Stimulated activated naive CD4-positive, alpha-beta T cell treated with Interleukin-2 at 50 U/mL for 16 hours (primary cell): ENCODE data around the gene GRID1.

Source experiments
- DNase-seq: peaks from one replicate; lab custom pipeline; 2025; lab: John Stamatoyannopoulos, UW

Gene GRID1

DNA sequence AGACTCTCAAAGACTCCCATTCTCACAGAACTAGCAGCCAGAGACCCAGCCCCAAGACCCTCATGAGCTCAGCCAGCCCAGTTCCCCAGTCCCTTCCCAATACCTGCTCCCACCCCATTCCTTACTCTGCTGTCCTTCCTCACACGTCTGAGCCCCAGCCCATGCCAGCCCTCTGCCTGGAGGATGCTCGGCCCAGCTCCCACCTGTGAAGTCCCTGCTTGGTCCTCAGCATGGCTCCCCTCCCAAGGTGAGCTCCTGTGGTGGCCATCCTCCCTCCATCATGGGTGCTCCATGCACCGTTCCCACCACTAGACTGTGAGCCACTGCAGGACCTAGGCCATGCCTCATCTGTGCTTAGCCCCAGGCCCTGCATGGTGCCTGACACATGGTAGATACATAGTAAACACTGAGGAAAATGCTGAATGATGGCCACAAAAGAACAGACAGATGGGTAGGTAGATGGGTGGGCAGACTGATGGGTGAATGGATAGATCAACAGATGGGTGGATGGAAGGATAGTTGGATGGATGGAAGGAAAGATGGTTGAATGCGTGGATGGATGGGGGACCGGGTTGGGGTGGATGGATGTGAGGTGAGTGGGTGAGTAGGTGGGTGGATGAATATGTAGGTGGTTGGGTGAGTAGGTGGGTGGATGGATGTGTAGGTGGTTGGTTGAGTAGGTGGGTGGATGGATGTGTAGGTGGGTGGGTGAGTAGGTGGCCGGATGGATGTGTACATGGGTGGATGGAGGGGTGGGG lies 138.9 kb downstream of the GRID1 start:
- DNase-seq, result no peak

DNA sequence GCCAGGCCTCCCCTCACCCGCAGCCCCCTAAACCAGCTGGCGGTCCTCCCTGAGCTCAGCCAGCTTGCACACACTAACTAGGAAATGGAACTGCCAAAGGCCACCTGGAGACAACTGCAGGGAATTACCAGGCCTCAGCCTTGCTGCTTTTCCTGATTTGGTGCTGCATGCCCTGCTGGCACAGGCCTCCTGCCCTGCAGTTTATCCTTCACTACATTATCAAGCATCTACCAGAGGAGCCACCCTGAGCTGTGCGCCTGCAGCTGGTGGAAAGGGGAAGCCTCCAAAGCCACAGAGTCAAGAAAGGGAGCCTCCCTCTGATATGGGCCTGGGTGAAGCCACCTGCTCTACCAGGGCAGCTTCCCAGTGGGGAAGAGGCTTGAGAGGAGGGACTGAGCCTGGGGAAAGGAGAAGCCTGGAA lies 139.8 kb downstream of the GRID1 start:
- no peak for DNase-seq

DNA sequence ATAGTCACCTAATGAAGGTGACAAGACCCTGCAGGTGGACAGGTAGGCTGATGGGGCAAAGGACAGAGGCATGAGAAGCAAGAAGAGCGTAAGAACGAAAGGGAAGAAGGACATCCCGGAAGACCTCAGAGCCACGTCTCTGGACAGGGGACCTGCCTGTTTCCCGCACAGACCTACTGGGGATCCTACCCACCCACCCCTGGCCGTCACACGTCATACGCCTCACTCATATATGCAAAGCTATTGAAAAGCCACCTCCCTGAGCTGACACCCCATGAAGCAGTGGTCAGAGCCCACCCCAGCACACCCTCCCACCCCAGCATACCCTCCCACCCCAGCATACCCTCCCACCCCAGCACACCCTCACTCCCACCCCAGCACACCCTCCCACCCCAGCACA lies 140.6 kb downstream of the GRID1 start:
- DNase-seq, result no peak

DNA sequence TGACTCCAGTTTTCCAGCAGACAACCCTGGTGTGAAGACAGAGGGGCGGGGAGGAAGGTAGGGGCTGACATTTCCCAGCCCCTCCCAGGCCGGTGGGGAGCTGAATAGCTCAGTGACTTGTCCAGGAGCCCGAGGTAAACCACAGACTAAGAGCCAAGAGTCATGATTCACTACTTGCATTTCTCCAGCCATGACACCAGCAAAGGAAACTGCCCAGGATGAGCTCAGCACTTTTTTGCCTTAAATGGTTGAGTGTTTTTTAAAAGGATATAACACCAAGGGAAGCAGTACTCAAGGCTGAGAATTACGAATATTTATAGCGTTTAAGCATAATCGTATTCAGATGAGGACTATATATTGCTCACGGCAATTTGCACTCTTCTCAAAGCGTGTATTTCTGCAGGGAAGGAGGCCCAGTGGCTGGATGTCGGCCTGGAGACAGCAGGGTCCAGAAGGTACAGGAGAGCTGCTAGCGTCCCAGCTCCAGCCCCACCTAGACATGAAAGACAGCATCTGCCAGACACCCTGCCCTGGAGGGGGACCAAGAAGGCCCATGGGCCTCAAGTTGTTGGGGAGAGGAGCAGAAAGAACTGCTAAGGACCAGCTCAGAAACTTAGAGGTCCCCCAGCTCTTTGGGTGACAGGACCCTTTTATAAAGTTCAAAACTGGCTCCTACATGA lies 141.4 kb downstream of the GRID1 start:
- no peak for DNase-seq

DNA sequence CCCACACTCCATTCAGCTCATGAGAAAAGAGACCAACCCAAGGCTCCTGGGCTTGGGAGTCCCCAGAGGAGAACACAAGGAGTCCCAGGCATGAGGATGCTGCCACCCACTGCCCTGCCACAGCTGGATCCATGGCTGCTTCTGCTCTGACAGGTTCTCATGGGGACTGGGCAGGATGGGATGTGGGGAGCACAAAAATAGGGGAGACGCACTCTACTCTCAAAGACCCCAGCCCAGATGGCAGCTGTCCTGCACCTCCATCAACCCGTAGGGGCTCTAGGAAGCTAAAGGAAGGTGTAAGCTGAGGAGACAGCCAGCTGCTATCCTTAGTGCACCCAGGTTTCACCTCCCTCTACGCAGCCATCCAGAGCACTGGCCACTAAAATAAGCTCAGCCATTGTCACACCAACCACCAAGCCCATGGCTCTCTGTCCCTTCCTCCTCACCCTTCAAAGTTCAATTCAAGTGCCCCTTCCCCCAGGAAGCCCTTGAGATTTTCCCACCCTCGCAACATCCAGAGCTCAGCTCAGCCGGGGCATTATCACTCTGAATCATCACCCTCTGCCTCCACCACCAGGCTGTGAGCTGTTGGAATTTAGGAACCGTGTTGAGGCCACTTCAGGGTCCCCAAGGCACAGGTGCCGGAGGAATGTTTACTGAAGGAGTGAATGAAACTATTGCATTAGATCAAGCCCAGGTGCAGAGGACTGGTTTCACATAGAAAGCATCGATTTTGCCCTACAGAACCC lies 142.1 kb downstream of the GRID1 start:
- DNase-seq, result no peak

GRCh38 chr10:86223256-86223655 lies 143.3 kb downstream of the GRID1 start:
- no peak for DNase-seq

- DNase-seq, result no peak
Measured at GRCh38 chr10:86222687-86223086, 143.9 kb downstream of the GRID1 start.

DNA sequence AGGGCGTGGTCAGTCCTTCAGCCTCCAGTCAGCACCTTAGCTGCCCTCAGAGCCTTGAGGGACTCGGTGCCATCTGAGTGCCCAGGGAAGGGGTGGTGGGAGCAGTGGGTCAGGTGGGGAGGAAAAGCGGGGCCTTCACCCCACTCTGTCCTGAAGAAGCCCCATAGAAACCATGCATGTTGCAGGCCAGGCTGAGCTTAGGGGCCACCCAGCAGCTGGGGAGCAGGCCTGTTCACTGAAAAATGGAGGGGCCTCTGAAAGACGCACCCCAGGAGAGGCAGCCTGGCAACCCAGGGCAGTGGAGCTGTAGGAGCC lies 144.3 kb downstream of the GRID1 start:
- no peak for DNase-seq

DNA sequence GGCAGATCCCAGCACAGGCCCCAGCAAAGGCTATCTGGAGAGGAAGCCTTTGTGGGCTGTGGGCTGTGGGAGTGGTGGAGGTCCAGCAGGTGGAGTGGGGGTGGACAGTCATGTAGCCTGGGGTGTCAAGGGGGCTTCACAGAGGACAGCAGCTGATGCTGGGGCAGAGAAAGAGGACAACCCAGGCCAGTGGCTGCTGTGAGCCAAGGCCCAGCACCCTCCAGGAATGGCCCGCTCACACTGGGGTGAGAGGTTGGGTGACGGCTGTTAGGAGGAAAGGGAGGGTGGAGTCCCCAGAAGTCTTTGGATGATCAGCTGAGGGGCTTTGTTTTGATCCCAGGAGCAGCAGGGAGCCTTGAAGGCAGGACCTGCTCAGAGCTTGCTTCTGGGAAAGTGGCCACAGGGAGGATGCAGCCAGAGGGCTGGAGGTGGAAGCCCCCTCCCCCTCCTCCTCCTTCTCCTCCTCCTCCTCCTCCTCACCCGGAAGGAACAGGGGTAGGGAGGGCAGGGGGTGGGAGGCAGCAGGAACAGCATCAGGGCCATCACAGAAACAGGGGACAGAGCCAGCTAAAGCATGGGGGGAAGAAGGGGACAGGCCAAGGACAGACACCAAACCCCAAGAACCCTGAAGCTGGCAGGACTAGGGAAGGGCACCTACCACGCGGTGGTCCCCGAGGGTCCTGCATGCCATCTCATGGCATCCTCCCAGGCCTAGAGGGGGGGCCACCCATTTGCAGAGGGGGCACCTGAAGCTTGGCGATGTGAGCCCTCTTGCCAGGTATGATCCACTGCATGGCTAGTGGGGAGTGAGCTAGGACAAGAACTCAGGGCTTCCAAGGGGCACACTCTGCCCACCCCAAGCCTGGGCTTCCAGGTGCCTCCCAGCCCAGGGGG lies 144.9 kb downstream of the GRID1 start:
- DNase-seq, result no peak

DNA sequence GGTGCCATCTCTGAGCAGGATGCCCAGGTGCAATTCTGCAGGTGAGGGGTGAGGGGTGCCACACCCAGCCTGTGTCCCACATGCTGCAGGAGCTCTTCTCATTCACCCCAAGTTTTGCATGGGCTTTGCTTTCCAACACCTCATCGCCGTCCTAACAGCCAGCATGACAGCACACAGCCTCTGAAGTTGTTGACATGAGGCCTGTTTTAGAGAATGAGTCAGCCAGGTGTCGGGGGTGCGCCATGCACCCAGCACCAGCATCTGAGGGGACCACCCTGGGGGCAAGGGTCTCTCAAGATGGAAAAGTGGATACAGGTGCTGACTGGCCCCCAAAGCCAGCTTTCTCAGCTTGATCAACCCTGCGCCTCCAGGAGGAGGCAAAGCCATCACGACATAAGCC lies 146.0 kb downstream of the GRID1 start:
- no peak for DNase-seq

GRCh38 chr10:86219271-86219670 lies 147.3 kb downstream of the GRID1 start:
- DNase-seq, result no peak

- no peak for DNase-seq
Measured at GRCh38 chr10:86218842-86219241, 147.8 kb downstream of the GRID1 start.

- DNase-seq, result no peak
Measured at GRCh38 chr10:86218160-86218559, 148.4 kb downstream of the GRID1 start.

- DNase-seq, result no peak
Measured at GRCh38 chr10:86217371-86218080, 149.1 kb downstream of the GRID1 start.

- no peak for DNase-seq
Measured at GRCh38 chr10:86216886-86217285, 149.7 kb downstream of the GRID1 start.

DNA sequence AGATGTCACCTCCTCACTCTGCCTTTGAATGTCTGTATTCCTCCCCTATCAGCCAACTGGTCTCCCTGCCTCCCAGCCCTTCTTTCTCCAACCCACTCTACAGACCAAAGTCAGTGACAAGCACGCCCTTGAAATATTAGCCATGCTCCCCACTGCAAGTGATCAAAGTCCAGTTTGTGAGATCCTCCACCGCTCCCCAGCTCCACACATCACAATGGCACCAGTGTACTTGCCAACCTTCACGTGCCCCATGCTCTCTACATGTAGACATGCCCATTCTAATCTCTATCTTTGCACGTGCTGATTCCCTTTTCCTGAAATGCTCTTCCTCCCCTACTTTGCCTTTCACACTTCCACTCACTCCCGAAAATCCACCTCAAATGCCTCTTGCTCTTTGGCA lies 150.9 kb downstream of the GRID1 start:
- no peak for DNase-seq

- DNase-seq, result no peak
Measured at GRCh38 chr10:86215046-86215445, 151.5 kb downstream of the GRID1 start.

DNA sequence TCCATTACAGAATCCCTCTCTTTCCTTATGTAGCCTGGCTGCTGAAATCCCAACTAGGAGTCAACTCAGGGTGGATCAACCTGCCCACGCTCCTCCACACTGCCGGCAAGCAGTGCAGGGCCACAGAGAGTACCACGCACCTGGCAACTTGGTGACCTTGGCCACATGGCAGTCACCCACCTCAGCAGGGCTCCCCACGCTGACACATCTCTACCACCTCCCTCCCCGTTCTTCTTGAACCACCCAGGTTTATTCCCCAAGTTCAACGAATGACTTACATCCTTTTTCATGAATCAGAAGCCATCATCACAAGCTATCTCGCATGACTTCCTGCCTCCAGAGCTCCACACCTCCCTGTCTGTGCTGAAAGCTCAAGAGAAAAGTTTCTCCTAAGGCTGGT lies 153.4 kb downstream of the GRID1 start:
- no peak for DNase-seq

- no peak for DNase-seq
Measured at GRCh38 chr10:86212391-86212700, 154.2 kb downstream of the GRID1 start.

GRCh38 chr10:86211691-86212390 lies 154.8 kb downstream of the GRID1 start:
- DNase-seq, result no peak

- no peak for DNase-seq
Measured at GRCh38 chr10:86210416-86210815, 156.2 kb downstream of the GRID1 start.
